Endodermal cell (in vitro differentiated cells): ENCODE results near the gene ICOS. TPM values are rescaled to one million over a fixed set of nuclear protein-coding genes. Genes with fewer than 3 reads are reported as not detected.

ENCODE experiments used
- DNase-seq: peaks from one replicate; pipeline ENCODE4 v3.0.0-alpha.2; 2017
- H3K27ac ChIP-seq: 2 replicates; pipeline ENCODE4 v1.5.1; 2013; ENCODE audit warnings: mild to moderate bottlenecking, low read depth, low read length, moderate library complexity
- H3K27me3 ChIP-seq: 2 replicates; pipeline ENCODE4 v1.6.1; 2013; ENCODE audit warnings: mild to moderate bottlenecking, low read length, moderate library complexity; ENCODE audit not compliant: insufficient read depth, control insufficient read depth, poor library complexity, severe bottlenecking
- H3K36me3 ChIP-seq: 2 replicates; pipeline ENCODE4 v1.7.0; 2013; ENCODE audit warnings: mild to moderate bottlenecking, low read length, moderate library complexity; ENCODE audit not compliant: control insufficient read depth, insufficient read depth
- H3K4me1 ChIP-seq: one replicate; pipeline ENCODE4 v1.7.0; 2013; ENCODE audit warnings: low read length; ENCODE audit not compliant: control insufficient read depth, insufficient read depth
- H3K4me3 ChIP-seq: 2 replicates; pipeline ENCODE4 v1.5.1; 2013; ENCODE audit warnings: mild to moderate bottlenecking, low read length, moderate library complexity
- H3K9ac ChIP-seq: 2 replicates; pipeline ENCODE4 v1.6.1; 2013; ENCODE audit warnings: mild to moderate bottlenecking, low read length, moderate library complexity; ENCODE audit not compliant: poor library complexity, severe bottlenecking; ENCODE audit errors: extremely low read depth
- H3K9me3 ChIP-seq: 2 replicates; pipeline ENCODE4 v1.6.1; 2013; ENCODE audit warnings: mild to moderate bottlenecking, low read length, moderate library complexity; ENCODE audit not compliant: control insufficient read depth
- H3K27ac Mint-ChIP-seq: 2 replicates; pipeline ENCODE4 v1.8.0; 2020; ENCODE audit warnings: mixed read lengths
- H3K27me3 Mint-ChIP-seq: 2 replicates; pipeline ENCODE4 v1.8.0; 2021; ENCODE audit warnings: mild to moderate bottlenecking, mixed read lengths; ENCODE audit not compliant: insufficient read depth
- H3K36me3 Mint-ChIP-seq: 2 replicates; pipeline ENCODE4 v1.8.0; 2020; ENCODE audit warnings: low read depth, mixed read lengths
- H3K4me1 Mint-ChIP-seq: 2 replicates; pipeline ENCODE4 v1.8.0; 2020; ENCODE audit warnings: mixed read lengths
- H3K4me3 Mint-ChIP-seq: 2 replicates; pipeline ENCODE4 v1.8.0; 2020; ENCODE audit warnings: mild to moderate bottlenecking, moderate library complexity, mixed read lengths
- H3K9me3 Mint-ChIP-seq: 2 replicates; pipeline ENCODE4 v1.8.0; 2020; ENCODE audit warnings: mild to moderate bottlenecking, mixed read lengths
- CTCF ChIP-seq: fragments of 200-600 bp; sonication (generic); conservative IDR thresholded peaks from 2 replicates; pipeline ENCODE4 v1.5.0; 2021; ENCODE audit warnings: antibody characterized with exemption, mild to moderate bottlenecking
- WGBS, 2 experiments: methylation state at CpG; one replicate each; pipeline versions ENCODE4 v1.1.5 to v1.1.7; 2013; ENCODE audit warnings: missing lambda C conversion rate in 2 of 2, mixed read lengths in 1 of 2; ENCODE audit not compliant: insufficient coverage in 1 of 2, insufficient read length in 1 of 2; 5-methylcytosine and 5-hydroxymethylcytosine counted together
- total RNA-seq, 2 donors: library from RNA; stranded (reverse); fragmentation: NEBNext Ultra II Directional in 1 of 2; extraction: Animal tissue kit (Norgen Biotek cat#: 25700) in 1 of 2; gene quantifications; 2 replicates in 1 of 2; 3 replicates in 1 of 2; pipeline ENCODE4 v1.2.1, GENCODE V29; 2021

Gene ICOS
- total RNA-seq, 2 donors from 2014 or later = not detected

- DNase-seq = no peak
- Histone ChIP-seq H3K27ac (no peak overlapping the region), H3K4me1 (no peaks in the 10 kb centered on the region), H3K4me3 (no peak overlapping the region), H3K36me3 (no peaks in the 10 kb centered on the region), H3K9me3 (no peaks in the 10 kb centered on the region), H3K27me3 (no peaks in the 10 kb centered on the region), H3K9ac (no peak overlapping the region)
- H3K36me3 Mint-ChIP-seq = no peaks in the 10 kb centered on the region
- WGBS, 2 experiments = 91 to 94% methylated on average over 3 to 5 of the region's 5 CpGs
- peaks cover 3% of the 10 kb centered on the region for H3K4me1 Mint-ChIP-seq
- no peaks in the 10 kb centered on the region for H3K9me3 Mint-ChIP-seq
- no peak overlapping the region for H3K27ac Mint-ChIP-seq
- TF ChIP-seq CTCF = no peak
- H3K4me3 Mint-ChIP-seq = no peak overlapping the region
- peaks cover 2% of the 10 kb centered on the region for H3K27me3 Mint-ChIP-seq
Observed at GRCh38 chr2:203996692-203997091, 60.1 kb downstream of the ICOS start.

- Histone ChIP-seq H3K27me3 (no peaks in the 10 kb centered on the region), H3K36me3 (no peaks in the 10 kb centered on the region), H3K4me3 (no peak overlapping the region), H3K9ac (no peak overlapping the region), H3K27ac (no peak overlapping the region), H3K9me3 (no peaks in the 10 kb centered on the region), H3K4me1 (no peaks in the 10 kb centered on the region)
- no peak for TF ChIP-seq CTCF
- Mint-ChIP-seq H3K27me3 (peaks cover 2% of the 10 kb centered on the region), H3K9me3 (no peaks in the 10 kb centered on the region), H3K36me3 (no peaks in the 10 kb centered on the region), H3K27ac (no peak overlapping the region), H3K4me3 (no peak overlapping the region), H3K4me1 (peaks cover 3% of the 10 kb centered on the region)
- DNase-seq = no peak
- WGBS, 2 experiments = 71% methylated on average over 1 of the region's 1 CpG
Observed at GRCh38 chr2:203997481-203997880, 60.9 kb downstream of the ICOS start.

- Histone ChIP-seq H3K4me3 (no peak overlapping the region), H3K36me3 (no peaks in the 10 kb centered on the region), H3K27me3 (no peaks in the 10 kb centered on the region), H3K9ac (no peak overlapping the region), H3K9me3 (no peaks in the 10 kb centered on the region), H3K27ac (no peak overlapping the region), H3K4me1 (no peaks in the 10 kb centered on the region)
- H3K9me3 Mint-ChIP-seq = no peaks in the 10 kb centered on the region
- H3K27me3 Mint-ChIP-seq = peaks cover 2% of the 10 kb centered on the region
- peaks cover 3% of the 10 kb centered on the region for H3K4me1 Mint-ChIP-seq
- TF ChIP-seq CTCF = no peak
- no peak overlapping the region for H3K4me3 Mint-ChIP-seq
- H3K27ac Mint-ChIP-seq = no peak overlapping the region
- no peak for DNase-seq
- H3K36me3 Mint-ChIP-seq = no peaks in the 10 kb centered on the region
- 89 to 100% methylated on average over 5 to 6 of the region's 6 CpGs for WGBS, 2 experiments
Observed at GRCh38 chr2:203997980-203998809, 61.6 kb downstream of the ICOS start.
